Measurements from ENCODE around the gene PPP2R2B.

Gene PPP2R2B

GRCh38 chr5:146878476-146879172, at the start of gene PPP2R2B:
Gene PPP2R2B (minus strand): TSS chr5:146878757.
- Histone ChIP-seq H3K36me3 (no peaks in the 10 kb centered on the region), H3K4me1 (ENCODE audit: control insufficient read depth in 1 of 2, insufficient read depth in 1 of 2, low read depth in 1 of 2, low read length in 1 of 2) (peaks cover 0 to 13% of the 10 kb centered on the region in 2 experiments), H3K9me3 (no peaks in the 10 kb centered on the region), H3K27me3 (peaks cover 69% of the 10 kb centered on the region), H3K4me3 (ENCODE audit: low read depth in 1 of 2, low read length in 1 of 2) (peak within 1 kb of the TSS in 1 of 2 experiments; percentile 16), H3K27ac (no peak within 1 kb of the TSS)
- TF ChIP-seq CTCF (IDR thresholded peaks at IDR 0.05), result no peak

- no peaks in the 10 kb centered on the region for H3K4me1 ChIP-seq (ENCODE audit: control insufficient read depth in 1 of 2, insufficient read depth in 1 of 2, low read depth in 1 of 2, low read length in 1 of 2)
- H3K36me3 ChIP-seq, result no peaks in the 10 kb centered on the region
- H3K27me3 ChIP-seq, result no peaks in the 10 kb centered on the region
- TF ChIP-seq CTCF (IDR thresholded peaks at IDR 0.05), result no peak
- H3K4me3 ChIP-seq (ENCODE audit: low read depth in 1 of 2, low read length in 1 of 2), result no peak overlapping the region
- no peak overlapping the region for H3K27ac ChIP-seq
- H3K9me3 ChIP-seq, result no peaks in the 10 kb centered on the region
Observed at GRCh38 chr5:146924132-146924531, 45.6 kb upstream of the PPP2R2B start.

DNA sequence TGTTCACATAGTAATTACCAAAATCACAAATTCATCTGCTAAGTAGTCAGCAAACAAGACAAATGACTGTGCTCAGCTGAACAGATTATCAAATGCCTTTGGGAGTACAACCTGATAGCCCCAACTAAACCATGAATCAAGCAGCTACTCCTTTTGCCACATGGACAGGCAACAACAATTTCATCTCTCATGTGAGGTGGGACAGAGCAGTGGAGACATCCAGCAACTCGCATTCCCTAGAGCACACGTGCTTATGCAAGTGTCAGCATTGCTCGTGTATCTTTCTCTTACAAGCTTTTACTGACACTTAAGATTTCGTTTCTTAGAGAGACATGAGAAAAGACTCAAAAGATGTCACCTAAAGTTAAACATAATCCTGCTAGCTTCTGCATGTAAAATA, 42.7 kb upstream of the PPP2R2B start:
- Histone ChIP-seq H3K4me1 (ENCODE audit: control insufficient read depth in 1 of 2, insufficient read depth in 1 of 2, low read depth in 1 of 2, low read length in 1 of 2) (no peaks in the 10 kb centered on the region), H3K36me3 (no peaks in the 10 kb centered on the region), H3K27ac (no peak overlapping the region), H3K4me3 (ENCODE audit: low read depth in 1 of 2, low read length in 1 of 2) (no peak overlapping the region), H3K9me3 (no peaks in the 10 kb centered on the region), H3K27me3 (no peaks in the 10 kb centered on the region)
- no peak for TF ChIP-seq CTCF (IDR thresholded peaks at IDR 0.05)

GRCh38 chr5:146920351-146920881, 41.9 kb upstream of the PPP2R2B start:
- TF ChIP-seq CTCF (IDR thresholded peaks at IDR 0.05), result no peak
- H3K27ac ChIP-seq, result no peak overlapping the region
- H3K4me1 ChIP-seq (ENCODE audit: control insufficient read depth in 1 of 2, insufficient read depth in 1 of 2, low read depth in 1 of 2, low read length in 1 of 2), result no peaks in the 10 kb centered on the region
- H3K9me3 ChIP-seq, result no peaks in the 10 kb centered on the region
- H3K27me3 ChIP-seq, result no peaks in the 10 kb centered on the region
- H3K4me3 ChIP-seq (ENCODE audit: low read depth in 1 of 2, low read length in 1 of 2), result no peak overlapping the region
- no peaks in the 10 kb centered on the region for H3K36me3 ChIP-seq

- no peak overlapping the region for H3K4me3 ChIP-seq (ENCODE audit: low read depth in 1 of 2, low read length in 1 of 2)
- no peaks in the 10 kb centered on the region for H3K4me1 ChIP-seq (ENCODE audit: control insufficient read depth in 1 of 2, insufficient read depth in 1 of 2, low read depth in 1 of 2, low read length in 1 of 2)
- H3K27ac ChIP-seq, result no peak overlapping the region
- no peaks in the 10 kb centered on the region for H3K9me3 ChIP-seq
- no peak for TF ChIP-seq CTCF (IDR thresholded peaks at IDR 0.05)
- H3K36me3 ChIP-seq, result no peaks in the 10 kb centered on the region
- H3K27me3 ChIP-seq, result no peaks in the 10 kb centered on the region
Observed at GRCh38 chr5:146919304-146919703, 40.7 kb upstream of the PPP2R2B start.

Measured in neutrophil (primary cell).